OCI-LY1 (cell line): ENCODE measurements around the gene SUPT5H.

Source experiments
- CTCF ChIP-seq: fragments of 200-600 bp; sonication (generic), shearing (Covaris generic); IDR thresholded peaks from 2 replicates; pipeline ENCODE4 v1.5.1; 2017; ENCODE audit warnings: mild to moderate bottlenecking, antibody characterized with exemption, low read length, moderate library complexity, mixed read lengths
- EZH2 ChIP-seq: fragments of 200-600 bp; sonication (generic), shearing (Covaris generic); IDR thresholded peaks from 2 replicates; pipeline ENCODE4 v1.8.0; 2017; ENCODE audit warnings: borderline replicate concordance, mixed run types, mild to moderate bottlenecking, antibody characterized with exemption, low read length, moderate library complexity, mixed read lengths

DNA sequence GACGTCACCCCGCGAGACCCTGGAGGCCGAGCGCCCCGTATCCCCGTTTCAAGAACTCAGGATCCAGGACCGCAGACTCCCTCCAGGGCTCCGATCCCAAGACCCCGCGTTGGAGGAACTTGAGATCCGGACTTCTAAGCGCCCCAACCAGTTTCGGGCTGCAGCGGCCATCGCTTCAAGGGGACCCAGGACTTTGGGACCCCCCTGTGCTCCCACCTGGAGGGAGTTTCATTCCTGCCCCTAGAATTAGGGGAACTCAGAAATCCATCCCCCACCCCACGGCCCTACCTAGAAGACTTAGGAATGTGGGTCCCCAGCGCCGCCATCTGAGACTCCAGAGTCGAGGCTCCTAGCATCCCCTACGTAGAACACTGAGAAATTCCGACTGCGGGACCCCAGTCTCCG lies 32.5 kb upstream of the SUPT5H start:
- TF ChIP-seq CTCF = peak; percentile 28; the same call in 1 of the 2 replicates
- TF ChIP-seq EZH2 = no peak
